ENCODE measurements around the gene OBSCN.

The OBSCN gene, protein sequence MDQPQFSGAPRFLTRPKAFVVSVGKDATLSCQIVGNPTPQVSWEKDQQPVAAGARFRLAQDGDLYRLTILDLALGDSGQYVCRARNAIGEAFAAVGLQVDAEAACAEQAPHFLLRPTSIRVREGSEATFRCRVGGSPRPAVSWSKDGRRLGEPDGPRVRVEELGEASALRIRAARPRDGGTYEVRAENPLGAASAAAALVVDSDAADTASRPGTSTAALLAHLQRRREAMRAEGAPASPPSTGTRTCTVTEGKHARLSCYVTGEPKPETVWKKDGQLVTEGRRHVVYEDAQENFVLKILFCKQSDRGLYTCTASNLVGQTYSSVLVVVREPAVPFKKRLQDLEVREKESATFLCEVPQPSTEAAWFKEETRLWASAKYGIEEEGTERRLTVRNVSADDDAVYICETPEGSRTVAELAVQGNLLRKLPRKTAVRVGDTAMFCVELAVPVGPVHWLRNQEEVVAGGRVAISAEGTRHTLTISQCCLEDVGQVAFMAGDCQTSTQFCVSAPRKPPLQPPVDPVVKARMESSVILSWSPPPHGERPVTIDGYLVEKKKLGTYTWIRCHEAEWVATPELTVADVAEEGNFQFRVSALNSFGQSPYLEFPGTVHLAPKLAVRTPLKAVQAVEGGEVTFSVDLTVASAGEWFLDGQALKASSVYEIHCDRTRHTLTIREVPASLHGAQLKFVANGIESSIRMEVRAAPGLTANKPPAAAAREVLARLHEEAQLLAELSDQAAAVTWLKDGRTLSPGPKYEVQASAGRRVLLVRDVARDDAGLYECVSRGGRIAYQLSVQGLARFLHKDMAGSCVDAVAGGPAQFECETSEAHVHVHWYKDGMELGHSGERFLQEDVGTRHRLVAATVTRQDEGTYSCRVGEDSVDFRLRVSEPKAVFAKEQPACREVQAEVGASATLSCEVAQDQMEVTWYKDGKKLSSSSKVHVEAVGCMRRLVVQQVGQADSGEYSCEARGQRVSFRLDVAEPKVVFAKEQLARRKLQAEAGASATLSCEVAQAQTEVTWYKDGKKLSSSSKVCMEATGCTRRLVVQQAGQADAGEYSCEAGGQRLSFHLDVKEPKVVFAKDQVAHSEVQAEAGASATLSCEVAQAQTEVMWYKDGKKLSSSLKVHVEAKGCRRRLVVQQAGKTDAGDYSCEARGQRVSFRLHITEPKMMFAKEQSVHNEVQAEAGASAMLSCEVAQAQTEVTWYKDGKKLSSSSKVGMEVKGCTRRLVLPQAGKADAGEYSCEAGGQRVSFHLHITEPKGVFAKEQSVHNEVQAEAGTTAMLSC (N-terminal part only)

DNA sequence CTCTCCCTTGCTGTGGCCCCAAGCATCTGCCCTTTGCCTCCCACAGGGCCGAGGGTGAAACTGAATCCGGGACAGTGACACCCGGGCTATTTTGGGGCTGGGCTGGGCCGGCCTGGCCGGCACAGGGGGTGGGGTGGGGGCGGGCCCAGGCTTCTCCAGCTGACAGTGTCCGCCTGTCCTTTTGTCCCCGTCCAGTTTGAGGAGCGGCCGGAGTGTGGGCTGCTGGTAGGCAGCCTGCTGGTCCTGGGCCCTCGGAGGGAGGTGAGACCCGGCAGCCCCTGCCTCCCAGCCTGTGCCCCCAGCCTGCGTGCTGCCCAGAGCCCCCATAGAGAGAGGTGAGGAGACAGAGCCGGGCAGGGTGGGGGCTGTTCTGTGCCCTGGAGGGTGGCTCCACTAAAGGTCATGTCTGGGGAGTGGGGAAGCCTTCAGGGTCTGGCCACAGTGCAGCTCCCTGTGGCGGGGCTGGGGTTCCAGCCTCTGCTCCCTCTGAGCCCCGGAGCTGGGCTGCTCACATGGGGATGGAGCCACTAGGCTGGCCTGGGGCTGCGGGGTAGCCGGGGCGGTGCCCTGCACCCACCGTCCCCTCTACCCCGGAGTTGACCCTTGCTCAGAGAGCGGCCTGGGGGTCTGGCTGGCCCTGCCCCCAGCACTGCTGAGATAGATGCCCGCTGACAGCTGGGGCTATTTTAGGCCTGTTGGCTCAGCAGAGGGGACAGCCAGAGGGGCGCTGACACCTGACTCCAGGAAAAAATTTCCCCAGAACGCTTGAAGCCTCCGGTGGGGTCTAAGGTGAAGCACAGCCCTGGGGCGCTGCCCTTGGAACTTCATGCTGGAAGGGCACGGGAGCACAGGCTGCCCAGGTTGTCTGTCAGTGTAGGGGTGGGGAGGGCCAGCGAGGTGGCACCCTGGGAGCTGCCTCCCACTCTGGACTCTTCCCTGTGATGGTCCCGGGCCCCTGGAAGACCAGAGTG lies at the start of gene OBSCN:
OBSCN (plus strand) TSS at position 194 of the 971 bp plus-strand sequence. CDS start 3,740 bp downstream, outside the sequence.
- DNase-seq, result no peak

DNA sequence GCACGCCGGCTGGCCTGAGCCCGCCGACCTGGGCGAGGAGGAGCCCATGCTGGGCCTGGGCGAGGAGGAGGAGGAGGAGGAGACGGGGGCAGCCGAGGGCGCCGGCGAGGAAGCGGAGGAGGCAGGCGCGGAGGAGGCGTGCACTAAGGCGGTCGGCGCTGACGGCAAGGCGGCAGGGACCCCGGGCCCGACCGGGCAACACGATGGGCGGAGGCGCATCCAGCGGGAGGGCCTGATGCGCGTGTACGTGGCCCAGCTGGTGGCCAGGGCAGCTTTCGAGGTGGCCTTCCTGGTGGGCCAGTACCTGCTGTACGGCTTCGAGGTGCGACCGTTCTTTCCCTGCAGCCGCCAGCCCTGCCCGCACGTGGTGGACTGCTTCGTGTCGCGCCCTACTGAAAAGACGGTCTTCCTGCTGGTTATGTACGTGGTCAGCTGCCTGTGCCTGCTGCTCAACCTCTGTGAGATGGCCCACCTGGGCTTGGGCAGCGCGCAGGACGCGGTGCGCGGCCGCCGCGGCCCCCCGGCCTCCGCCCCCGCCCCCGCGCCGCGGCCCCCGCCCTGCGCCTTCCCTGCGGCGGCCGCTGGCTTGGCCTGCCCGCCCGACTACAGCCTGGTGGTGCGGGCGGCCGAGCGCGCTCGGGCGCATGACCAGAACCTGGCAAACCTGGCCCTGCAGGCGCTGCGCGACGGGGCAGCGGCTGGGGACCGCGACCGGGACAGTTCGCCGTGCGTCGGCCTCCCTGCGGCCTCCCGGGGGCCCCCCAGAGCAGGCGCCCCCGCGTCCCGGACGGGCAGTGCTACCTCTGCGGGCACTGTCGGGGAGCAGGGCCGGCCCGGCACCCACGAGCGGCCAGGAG lies 49.5 kb upstream of the OBSCN start:
- DNase-seq, result no peak

DNA sequence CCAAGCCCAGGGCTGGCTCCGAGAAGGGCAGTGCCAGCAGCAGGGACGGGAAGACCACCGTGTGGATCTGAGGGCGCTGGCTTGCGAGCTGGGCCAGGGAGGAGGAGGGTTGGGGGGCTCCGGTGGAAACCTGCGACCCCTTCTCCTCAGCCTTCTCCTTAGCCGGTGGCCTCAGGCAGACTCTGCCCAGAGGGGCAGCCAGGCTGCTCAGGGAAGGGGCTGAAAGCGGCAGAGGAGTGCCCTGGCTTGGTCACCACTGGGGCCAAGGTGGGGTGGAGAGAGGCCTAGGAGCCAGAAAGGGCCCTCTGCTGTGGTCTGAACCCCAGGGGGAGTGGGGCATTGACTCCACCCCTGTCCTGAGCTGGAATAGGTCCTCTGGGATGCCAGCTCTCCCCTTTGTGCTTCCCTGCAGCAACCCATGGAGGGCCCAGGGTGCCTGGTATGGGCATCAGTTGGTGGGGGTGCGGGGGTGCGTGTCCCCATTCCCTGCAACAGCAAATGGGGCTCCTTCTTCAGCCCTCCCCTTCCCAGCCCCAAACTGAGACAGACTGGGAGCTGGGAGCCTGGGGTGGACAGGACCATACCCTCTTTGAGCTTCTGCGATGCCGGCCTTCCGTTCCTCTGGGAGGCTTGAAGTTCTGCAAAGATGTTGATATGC lies 48.7 kb upstream of the OBSCN start:
- DNase-seq, result no peak

DNA sequence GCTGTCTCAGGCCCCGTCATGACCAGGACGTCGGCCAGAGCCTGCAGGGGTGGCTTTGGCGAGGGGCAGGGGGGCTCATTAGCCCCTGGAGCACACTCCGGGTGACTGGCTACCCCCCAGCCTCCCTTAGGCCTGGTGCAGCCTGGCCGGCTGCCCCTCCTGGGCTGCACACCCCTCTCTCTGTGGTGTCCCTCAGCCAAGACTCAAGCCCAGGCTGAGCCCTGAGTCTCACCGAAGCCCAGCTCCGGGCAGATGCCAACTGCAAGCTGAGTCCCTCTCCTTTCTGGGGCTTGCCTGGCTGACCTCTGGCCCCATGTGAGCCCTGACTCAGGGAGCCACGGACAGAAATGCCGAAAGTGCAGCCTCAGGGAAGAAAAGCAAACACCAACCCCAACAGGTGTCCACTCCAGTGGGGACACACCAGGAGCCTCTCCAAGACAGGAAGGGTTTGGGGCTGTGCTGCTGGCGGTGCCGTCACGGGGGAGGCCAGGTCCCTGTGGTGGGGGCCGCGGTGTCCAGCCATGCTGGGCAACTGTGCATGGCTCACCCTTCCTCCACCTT lies 47.6 kb upstream of the OBSCN start:
- no peak for DNase-seq

DNA sequence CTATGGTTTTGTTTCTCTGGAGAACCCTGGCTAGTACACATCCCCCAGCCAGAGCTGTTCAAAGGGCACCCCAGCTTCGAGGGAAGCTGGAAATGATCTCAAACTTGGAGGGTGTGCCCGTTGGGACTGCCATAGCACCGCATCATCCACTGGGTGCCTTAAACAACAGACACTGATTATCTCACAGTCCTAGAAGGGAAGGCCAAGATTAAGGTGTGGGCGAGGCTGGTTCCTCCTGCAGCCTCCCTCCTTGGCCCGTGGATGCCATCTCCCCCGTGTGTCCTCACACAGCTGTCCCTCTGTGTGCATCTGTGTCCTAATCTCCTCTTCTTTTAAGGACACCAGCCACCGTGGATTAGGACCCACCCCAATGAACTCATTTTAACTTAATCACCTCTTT lies 46.5 kb upstream of the OBSCN start:
- DNase-seq, result peak; percentile 68

DNA sequence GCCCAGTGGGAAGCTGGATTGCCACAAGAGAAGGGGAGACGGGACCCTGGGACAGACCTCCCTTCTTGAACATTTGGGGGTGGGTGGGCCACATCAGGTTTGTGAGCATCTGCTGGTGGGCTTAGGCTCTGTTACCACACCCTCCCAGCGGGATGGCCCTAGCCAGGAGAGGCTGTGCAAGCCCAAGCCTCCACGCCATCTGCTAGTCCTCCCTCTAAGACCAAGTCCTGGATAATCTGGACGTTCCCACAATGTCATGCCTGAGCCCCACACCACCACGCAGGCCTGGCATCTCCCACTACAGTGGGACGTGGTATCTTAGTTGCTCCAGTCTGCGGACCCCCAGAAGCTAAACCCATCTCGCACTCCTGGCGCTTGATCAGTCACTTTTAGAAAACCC lies 46.0 kb upstream of the OBSCN start:
- DNase-seq, result no peak

DNA sequence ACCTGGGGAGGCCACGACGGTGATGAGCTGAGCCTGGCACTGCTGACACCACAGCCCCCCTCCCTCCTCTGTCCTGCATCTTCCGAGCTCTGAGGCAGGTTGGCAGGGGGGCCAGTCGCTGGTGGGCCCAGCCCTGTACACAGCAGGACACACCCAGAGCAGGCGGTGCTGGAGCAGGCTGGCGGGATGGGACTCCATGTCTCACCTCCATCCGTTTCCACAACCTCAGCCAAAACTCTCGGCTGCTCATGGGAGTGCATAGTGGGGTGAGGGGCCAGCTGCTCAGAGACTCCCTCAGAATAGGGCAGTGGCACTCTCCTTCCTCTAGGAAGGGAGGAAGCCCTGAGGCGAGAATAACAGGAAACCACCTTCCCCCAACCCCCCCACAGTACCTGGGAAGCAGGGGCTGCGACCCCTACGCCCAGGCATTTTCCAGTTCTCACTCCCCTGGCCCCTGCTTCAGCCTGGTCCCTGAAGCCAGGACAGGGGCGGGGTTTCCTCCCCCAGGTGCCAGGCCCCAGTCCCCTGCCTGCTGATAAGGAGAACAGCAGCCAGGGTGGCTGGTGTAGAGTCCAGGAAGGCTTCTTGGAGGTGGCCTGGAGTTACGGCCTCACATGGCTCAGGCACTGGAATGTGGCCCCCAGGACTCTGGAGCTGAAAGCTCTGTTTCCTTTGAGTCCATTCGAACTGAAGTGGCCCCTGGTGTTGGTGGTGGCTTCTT lies 45.4 kb upstream of the OBSCN start:
- peak; percentile 55 for DNase-seq

DNA sequence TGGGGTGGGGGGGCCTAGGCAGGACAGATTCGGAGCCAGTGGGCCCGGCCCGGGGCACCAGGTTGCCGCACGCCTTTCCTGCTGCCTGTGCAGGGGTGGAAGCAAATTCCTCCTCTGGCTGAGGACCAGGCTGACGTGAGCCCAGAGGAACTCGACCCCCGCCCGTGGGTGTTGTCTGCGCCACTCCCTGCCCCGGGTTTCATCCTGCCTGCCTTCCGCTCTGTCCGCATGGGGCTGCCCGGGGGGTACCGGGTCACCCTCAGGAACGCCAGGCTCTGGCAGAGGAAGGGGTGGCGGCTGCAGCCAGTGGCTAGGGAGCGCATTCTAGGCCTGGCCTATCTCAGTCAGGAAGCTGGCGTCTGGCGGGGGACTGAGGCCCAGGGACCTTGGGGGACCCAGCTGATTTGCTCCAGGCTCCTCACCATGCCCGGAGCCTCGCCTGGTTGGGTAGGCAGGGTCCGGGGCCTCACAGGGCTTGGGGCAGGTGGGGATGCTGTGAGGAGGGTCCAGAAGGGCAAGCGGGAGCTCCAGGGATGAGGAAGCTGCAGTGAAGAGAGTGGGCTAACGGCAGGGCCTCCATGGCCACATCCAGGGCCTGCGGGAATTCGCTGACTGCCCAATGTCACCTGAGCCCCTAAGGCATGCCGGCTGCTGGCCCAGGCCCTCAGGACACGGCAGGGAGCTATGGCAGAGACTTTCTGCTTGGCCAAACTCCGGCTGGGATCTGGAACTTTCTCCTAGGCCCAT lies 44.7 kb upstream of the OBSCN start:
- DNase-seq, result no peak

DNA sequence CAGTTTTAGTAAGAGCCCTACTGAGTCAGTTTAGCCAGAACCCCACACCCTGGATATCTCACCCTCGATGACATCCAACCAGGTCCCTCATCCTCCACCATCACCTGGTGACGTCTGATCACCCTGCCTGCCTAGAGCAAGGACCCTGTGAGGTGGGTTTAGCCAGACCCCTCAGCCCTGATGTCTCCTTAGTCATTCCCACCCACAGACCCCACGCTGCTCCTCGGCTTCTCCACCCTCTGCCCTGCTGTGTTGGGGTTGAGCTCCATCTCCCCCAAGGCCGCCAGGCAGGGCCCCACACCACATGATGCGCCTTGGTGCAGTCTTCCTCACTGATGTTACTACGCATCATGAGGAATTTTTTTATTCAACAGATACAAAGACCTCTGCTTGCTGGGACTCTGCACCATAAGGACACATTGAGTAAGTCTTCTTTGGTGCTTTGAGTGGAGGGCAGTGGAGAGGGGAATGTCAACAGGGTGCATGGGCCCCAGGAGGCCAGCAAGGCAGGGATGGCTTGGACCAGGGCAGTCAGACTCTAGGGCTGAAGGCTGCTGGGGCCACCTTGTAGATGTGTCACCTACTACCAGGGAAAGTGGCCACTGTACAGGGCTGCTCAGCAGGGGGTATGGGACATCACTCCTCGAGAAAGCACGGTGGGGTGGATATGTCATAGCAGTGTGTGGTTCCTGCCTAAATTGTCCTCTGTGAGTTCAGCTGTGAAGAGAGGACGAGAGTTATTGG lies 43.9 kb upstream of the OBSCN start:
- no peak for DNase-seq

DNA sequence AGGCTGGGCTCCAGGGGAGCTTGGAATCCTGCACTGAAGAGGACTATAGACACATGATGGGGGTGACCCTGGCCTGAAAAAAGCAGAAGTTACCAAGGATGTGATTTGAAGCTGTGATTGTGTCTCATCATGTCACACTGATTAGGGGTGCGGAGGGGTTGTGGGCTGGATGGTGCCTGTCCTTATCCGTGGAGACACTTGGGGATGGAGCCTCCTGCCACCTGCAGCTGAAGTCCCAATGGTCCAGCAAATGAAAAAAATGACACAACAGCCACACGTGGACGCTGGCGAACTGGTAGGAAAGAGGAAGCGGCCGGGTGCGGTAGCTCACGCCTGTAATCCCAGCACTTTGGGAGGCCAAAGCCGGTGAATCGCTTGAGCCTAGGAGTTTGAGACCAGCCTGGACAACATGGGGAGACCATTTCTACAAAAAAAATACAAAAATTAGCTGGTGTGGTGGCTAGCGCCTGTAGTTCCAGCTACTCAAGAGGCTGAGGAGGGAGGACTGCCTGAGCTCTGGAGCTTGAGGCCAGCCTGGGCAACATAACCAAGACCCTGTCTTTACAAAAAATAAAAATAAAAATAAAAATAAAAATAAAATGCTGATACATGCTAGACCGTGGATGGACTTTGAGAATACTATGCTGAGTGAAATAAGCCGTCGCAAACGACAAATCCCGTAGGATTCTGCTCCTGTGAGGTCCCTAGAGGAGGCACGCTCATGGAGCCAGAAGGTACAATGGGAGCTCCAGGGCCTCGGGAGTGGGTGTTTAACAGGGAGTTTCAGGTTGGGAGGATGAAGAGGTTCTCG lies 43.1 kb upstream of the OBSCN start:
- DNase-seq, result peak; percentile 25

DNA sequence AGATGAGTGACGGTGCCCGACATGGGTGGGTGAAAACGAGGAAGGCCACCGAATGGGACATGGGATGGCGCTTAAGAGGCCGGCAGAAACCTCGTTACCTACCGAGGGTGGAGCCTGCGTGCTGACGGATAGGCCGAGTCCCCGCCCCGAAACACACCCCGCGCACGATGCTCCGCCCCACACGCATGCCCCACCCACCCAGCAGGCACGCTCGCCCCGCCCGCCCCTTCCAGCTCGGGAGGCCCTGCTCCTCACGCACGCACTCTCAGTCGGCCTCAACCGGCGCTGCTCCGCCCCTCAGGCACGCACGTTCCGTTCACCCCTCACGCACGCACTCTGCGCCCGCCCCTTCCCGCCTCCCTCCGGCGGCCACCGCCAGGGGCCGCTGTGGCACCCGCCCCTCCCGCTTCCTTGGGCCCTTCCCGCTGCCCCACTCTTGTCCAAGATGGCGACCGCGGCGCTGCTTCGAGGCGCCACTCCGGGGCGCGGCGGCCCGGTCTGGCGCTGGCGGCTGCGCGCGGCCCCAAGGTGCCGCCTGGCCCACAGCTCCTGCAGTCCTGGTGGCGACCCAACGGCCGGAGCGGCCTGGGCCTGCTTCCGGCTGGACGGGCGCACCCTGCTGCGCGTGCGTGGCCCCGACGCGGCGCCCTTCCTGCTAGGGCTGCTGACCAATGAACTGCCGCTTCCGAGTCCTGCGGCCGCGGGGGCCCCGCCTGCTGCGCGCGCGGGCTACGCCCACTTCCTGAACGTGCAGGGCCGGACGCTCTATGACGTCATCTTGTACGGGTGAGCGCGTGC lies 42.3 kb upstream of the OBSCN start, which contains the start of gene IBA57:
IBA57 (plus strand) TSS at position 433 of the 798 bp plus-strand sequence; CDS start at position 446, 13 bp downstream.
- peak; percentile 97 for DNase-seq

DNA sequence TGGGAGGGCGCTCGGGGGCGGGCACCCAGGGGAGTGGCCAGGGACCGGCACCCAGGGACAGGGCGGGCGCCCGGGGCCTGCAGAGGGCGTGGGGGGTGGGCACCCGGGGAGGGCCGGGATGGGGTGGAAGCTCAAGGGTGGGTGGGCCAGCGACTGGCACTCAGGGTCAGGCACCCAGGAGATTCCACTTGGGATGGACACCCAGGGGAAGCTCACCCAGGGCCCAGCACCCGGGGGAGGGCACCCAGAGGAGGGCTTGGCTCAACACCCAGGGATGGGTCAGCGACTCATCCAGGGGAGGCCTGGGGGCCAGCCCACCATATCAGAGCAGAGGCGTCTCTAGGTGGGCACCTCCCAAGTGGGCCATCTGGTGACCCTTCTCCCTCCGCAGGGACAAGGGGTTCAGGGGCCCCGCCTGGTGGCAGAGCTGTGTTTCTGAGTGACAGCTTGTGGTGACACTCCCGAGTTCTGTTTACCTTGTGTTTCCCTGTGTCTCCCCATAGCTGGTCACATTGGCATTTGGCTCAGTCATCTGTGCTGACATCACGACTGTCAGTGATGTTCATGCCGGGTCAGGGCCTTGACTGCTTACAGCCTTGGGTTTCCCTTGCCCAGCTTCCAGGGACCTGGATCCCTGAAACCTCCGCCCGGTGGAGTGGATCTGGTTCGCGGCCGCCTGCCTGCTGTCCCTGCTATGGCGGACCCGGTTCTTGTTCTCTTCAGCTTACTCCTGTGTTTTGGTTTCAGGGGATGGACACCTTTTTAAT lies 41.5 kb upstream of the OBSCN start:
- DNase-seq, result peak; percentile 84

DNA sequence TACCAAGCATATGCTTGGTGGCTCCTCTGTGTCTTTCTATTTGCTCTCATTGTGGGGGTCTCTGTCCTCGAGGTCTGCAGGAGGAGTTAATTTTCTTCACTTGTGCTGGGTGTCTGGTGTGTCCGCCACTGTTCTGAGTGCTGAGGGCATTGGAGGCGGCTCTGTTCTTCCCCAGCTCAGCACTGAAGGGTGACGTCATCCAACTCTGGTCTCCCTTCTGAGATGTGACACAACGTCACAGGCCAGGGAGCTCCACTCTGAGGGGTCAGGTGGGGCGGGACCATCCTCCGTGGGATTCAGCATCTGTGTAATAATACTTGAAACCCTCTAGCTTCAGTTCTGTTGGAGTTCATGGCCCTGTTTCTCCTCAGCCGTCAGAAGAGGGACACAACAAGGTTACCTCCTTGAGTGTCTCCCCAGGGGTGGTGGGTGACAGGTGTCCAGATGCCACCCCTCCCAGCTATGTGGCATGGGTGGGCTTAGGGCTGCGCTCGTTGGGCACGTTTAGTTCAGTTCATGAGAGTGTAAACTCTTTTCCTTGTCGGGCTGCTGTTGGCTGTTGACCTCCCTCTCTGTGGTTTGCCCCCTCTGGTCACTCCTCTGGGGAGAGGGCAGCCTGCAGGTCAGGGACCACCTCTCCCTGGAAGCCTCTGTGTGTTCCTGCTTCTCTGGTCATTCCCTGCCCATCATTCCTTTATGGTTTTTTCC lies 39.1 kb upstream of the OBSCN start:
- DNase-seq, result no peak

DNA sequence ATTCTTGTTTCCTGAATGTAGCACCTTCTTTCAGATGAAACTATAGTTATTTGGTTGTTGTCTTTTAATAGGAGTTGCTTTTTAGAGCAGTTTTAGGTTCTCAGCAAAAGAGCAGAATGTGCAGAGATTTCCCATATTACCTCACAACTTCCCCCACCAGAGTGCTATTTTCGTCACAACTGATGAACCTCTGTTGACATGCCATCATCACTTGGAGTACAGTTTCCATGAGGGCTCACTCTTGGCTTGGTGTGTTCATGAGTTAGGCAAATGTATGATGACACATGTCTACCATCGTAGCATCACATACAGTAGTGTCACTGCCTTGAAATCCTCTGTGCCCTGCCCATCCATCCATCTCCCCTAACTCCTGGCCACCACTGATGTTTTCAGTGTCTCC lies 38.5 kb upstream of the OBSCN start:
- DNase-seq, result no peak

All from hematopoietic multipotent progenitor cell treated with erythropoietin and hydrocortisone succinate and interleukin-3 and kit ligand, for 8 days (in vitro differentiated cells).